Neural progenitor cell (in vitro differentiated cells): Measurements from ENCODE around the gene CCDC80. TPM values are rescaled to one million over a fixed set of nuclear protein-coding genes. Genes with fewer than 3 reads are reported as not detected.

Experiments
- DNase-seq: peaks from one replicate; pipeline ENCODE4 v3.0.0-alpha.2; 2016; ENCODE audit warnings: low spot score
- H2AFZ ChIP-seq: fragments of 200-600 bp; sonication (generic); replicated peaks from 2 replicates; pipeline ENCODE4 v1.6.1; 2016; ENCODE audit warnings: antibody characterized with exemption
- H3F3A ChIP-seq: fragments of 200-600 bp; sonication (generic); 2 replicates; pipeline ENCODE4 v1.6.1; 2016; ENCODE audit warnings: antibody characterized with exemption, low read depth
- H3K27ac ChIP-seq: fragments of 200-600 bp; sonication (generic); 2 replicates; pipeline ENCODE4 v1.5.1; 2016; ENCODE audit warnings: mild to moderate bottlenecking
- H3K27me3 ChIP-seq: fragments of 200-600 bp; sonication (generic); 2 replicates; pipeline ENCODE4 v1.6.1; 2016; ENCODE audit warnings: mild to moderate bottlenecking, moderate library complexity
- H3K36me3 ChIP-seq: fragments of 200-600 bp; sonication (generic); 2 replicates; pipeline ENCODE4 v1.5.1; 2016
- H3K4me1 ChIP-seq: fragments of 200-600 bp; sonication (generic); 2 replicates; pipeline ENCODE4 v1.6.1; 2016; ENCODE audit warnings: mixed run types
- H3K4me2 ChIP-seq: fragments of 200-600 bp; sonication (generic); 2 replicates; pipeline ENCODE4 v1.6.1; 2016
- H3K4me3 ChIP-seq: fragments of 200-600 bp; sonication (generic); 2 replicates; pipeline ENCODE4 v1.5.1; 2016
- H3K79me2 ChIP-seq: fragments of 200-600 bp; sonication (generic); 2 replicates; pipeline ENCODE4 v1.6.1; 2016; ENCODE audit warnings: low read depth
- H3K9ac ChIP-seq: fragments of 200-600 bp; sonication (generic); 2 replicates; pipeline ENCODE4 v1.6.1; 2016
- H3K9me3 ChIP-seq: fragments of 200-600 bp; sonication (generic); 2 replicates; pipeline ENCODE4 v1.5.1; 2016; ENCODE audit warnings: low read depth
- H4K20me1 ChIP-seq: fragments of 200-600 bp; sonication (generic); 2 replicates; pipeline ENCODE4 v1.6.1; 2016; ENCODE audit warnings: low read depth
- H3K27ac Mint-ChIP-seq: 3 replicates; pipeline ENCODE4 v1.8.0; 2021; ENCODE audit warnings: mixed read lengths
- H3K27me3 Mint-ChIP-seq: 2 replicates; pipeline ENCODE4 v1.8.0; 2022; ENCODE audit warnings: low read depth, mild to moderate bottlenecking, inconsistent platforms, moderate library complexity, mixed read lengths; ENCODE audit not compliant: insufficient read depth
- H3K36me3 Mint-ChIP-seq: 3 replicates; pipeline ENCODE4 v1.8.0; 2021; ENCODE audit warnings: mixed read lengths
- H3K4me1 Mint-ChIP-seq: 3 replicates; pipeline ENCODE4 v1.8.0; 2021; ENCODE audit warnings: mixed read lengths
- H3K4me3 Mint-ChIP-seq: 3 replicates; pipeline ENCODE4 v1.8.0; 2021; ENCODE audit warnings: mild to moderate bottlenecking, moderate library complexity, mixed read lengths
- H3K9me3 Mint-ChIP-seq: 3 replicates; pipeline ENCODE4 v1.8.0; 2020; ENCODE audit warnings: mixed read lengths
- CTCF ChIP-seq: fragments of 200-600 bp; sonication (generic); IDR thresholded peaks from 2 replicates; pipeline ENCODE4 v1.5.1; 2017; ENCODE audit warnings: antibody characterized with exemption, mild to moderate bottlenecking
- EZH2 ChIP-seq: fragments of 200-600 bp; sonication (generic); IDR thresholded peaks from 2 replicates; pipeline ENCODE4 v1.6.1; 2017; ENCODE audit warnings: antibody characterized with exemption, mild to moderate bottlenecking, moderate library complexity
- EZH2phosphoT487 ChIP-seq: fragments of 200-600 bp; sonication (generic); IDR thresholded peaks from 2 replicates; pipeline ENCODE4 v1.6.1; 2017; ENCODE audit warnings: antibody characterized with exemption
- total RNA-seq: library from RNA; depleted of rRNA; stranded (reverse); fragments of >200 nt; gene quantifications from 2 replicates; pipeline ENCODE4 v1.2.3, GENCODE V29; 2015; ENCODE audit warnings: low replicate concordance

CCDC80 gene
- total RNA-seq, 1 donor from 2014 or later, result 21.5 TPM

- Histone ChIP-seq H3K79me2 (no peaks in the 10 kb centered on the region), H3K9ac (no peak overlapping the region)
- DNase-seq, result no peak
These were observed 1.3 kb downstream of the CCDC80 start for GRCh38 chr3:112639455-112640225.

GRCh38 chr3:112638327-112639020 is 2.5 kb downstream of the CCDC80 start:
- Histone ChIP-seq H3K4me1 (peaks cover 62% of the 10 kb centered on the region), H3K9me3 (no peaks in the 10 kb centered on the region), H3K4me2 (no peak overlapping the region), H3K27me3 (no peaks in the 10 kb centered on the region), H3F3A (peaks cover 42% of the 10 kb centered on the region), H2AFZ (no peak overlapping the region), H3K27ac (no peak overlapping the region), H3K79me2 (no peaks in the 10 kb centered on the region), H3K4me3 (no peak overlapping the region), H3K9ac (no peak overlapping the region), H4K20me1 (no peaks in the 10 kb centered on the region), H3K36me3 (no peaks in the 10 kb centered on the region)
- Mint-ChIP-seq H3K27me3 (peaks cover 3% of the 10 kb centered on the region), H3K9me3 (peaks cover 19% of the 10 kb centered on the region), H3K4me1 (peaks cover 38% of the 10 kb centered on the region), H3K36me3 (peaks cover 32% of the 10 kb centered on the region), H3K4me3 (peak overlapping the region; percentile 10), H3K27ac (no peak overlapping the region)
- DNase-seq, result no peak
- no peak for TF ChIP-seq EZH2phosphoT487
- TF ChIP-seq EZH2, result no peak
- TF ChIP-seq CTCF, result no peak

More at GRCh38 chr3:112639455-112640225, 1.3 kb downstream of the CCDC80 start:
- peaks cover 33% of the 10 kb centered on the region for H3K4me1 Mint-ChIP-seq
- H3K27me3 Mint-ChIP-seq, result peaks cover 3% of the 10 kb centered on the region
- Histone ChIP-seq H4K20me1 (no peaks in the 10 kb centered on the region), H3K4me1 (peaks cover 55% of the 10 kb centered on the region), H2AFZ (peak overlapping the region; percentile 37), H3K9me3 (no peaks in the 10 kb centered on the region), H3K27me3 (no peaks in the 10 kb centered on the region), H3K4me3 (no peak overlapping the region), H3K36me3 (no peaks in the 10 kb centered on the region), H3F3A (peaks cover 31% of the 10 kb centered on the region), H3K4me2 (peak overlapping the region; percentile 59), H3K27ac (no peak overlapping the region)
- H3K36me3 Mint-ChIP-seq, result peaks cover 32% of the 10 kb centered on the region
- H3K9me3 Mint-ChIP-seq, result peaks cover 19% of the 10 kb centered on the region
- H3K27ac Mint-ChIP-seq, result no peak overlapping the region
- TF ChIP-seq EZH2 (no peak), EZH2phosphoT487 (no peak), CTCF (no peak)
- no peak overlapping the region for H3K4me3 Mint-ChIP-seq

GRCh38 chr3:112637700-112638099 is 3.2 kb downstream of the CCDC80 start:
- peaks cover 32% of the 10 kb centered on the region for H3K36me3 Mint-ChIP-seq
- Histone ChIP-seq H3F3A (peaks cover 50% of the 10 kb centered on the region), H3K9ac (no peak overlapping the region), H3K27me3 (no peaks in the 10 kb centered on the region), H3K4me2 (no peak overlapping the region), H3K27ac (no peak overlapping the region), H3K36me3 (no peaks in the 10 kb centered on the region), H3K4me3 (no peak overlapping the region), H2AFZ (no peak overlapping the region), H3K9me3 (no peaks in the 10 kb centered on the region), H3K79me2 (no peaks in the 10 kb centered on the region), H3K4me1 (peaks cover 65% of the 10 kb centered on the region), H4K20me1 (no peaks in the 10 kb centered on the region)
- H3K27me3 Mint-ChIP-seq, result peaks cover 1% of the 10 kb centered on the region
- no peak overlapping the region for H3K27ac Mint-ChIP-seq
- TF ChIP-seq CTCF (no peak), EZH2 (no peak), EZH2phosphoT487 (no peak)
- H3K4me3 Mint-ChIP-seq, result peak overlapping the region; percentile 10
- DNase-seq, result no peak
- peaks cover 19% of the 10 kb centered on the region for H3K9me3 Mint-ChIP-seq
- peaks cover 46% of the 10 kb centered on the region for H3K4me1 Mint-ChIP-seq
